Measurements from ENCODE around the gene UNC5A.
"Not testable (repeated sequence)": the region's sequence is repeated elsewhere in the genome, so short reads cannot be mapped to it uniquely, and the experiment has no call there.

Gene UNC5A

GRCh38 chr5:176870110-176870591, 59.8 kb downstream of the UNC5A start:
- peak; percentile 69 for TF ChIP-seq CTCF (IDR thresholded peaks at IDR 0.05; ENCODE audit: low read depth, low read length, missing control alignments)
- DNase-seq, result peak; percentile 43
- in situ Hi-C loops (cut with HindIII; ENCODE audit: low pct_ligation_motif_present, low sequenced_read_pairs), result no loop called here
- peaks cover 33% of the 10 kb centered on the region for H3K27me3 ChIP-seq (replicated peaks)
- H3K4me3 ChIP-seq (ENCODE audit: low read depth, low read length), result no peak overlapping the region
- H3K27ac ChIP-seq, result no peak overlapping the region
- H3K36me3 ChIP-seq (replicated peaks), result no peaks in the 10 kb centered on the region

- H3K27ac ChIP-seq; H3K36me3 ChIP-seq (replicated peaks); H3K4me3 ChIP-seq (ENCODE audit: low read depth, low read length); in situ Hi-C loops (cut with HindIII; ENCODE audit: low pct_ligation_motif_present, low sequenced_read_pairs); DNase-seq: not testable (repeated sequence)
- peaks cover 32% of the 10 kb centered on the region for H3K27me3 ChIP-seq (replicated peaks)
These were observed 60.3 kb downstream of the UNC5A start for GRCh38 chr5:176870644-176871043.

- in situ Hi-C loops (cut with HindIII; ENCODE audit: low pct_ligation_motif_present, low sequenced_read_pairs), result not testable (repeated sequence)
- peaks cover 33% of the 10 kb centered on the region for H3K27me3 ChIP-seq (replicated peaks)
These were observed 62.2 kb downstream of the UNC5A start for GRCh38 chr5:176872586-176872985.

GRCh38 chr5:176873011-176873410, 62.7 kb downstream of the UNC5A start:
- peaks cover 36% of the 10 kb centered on the region for H3K27me3 ChIP-seq (replicated peaks)
- H3K4me3 ChIP-seq (ENCODE audit: low read depth, low read length); DNase-seq; in situ Hi-C loops (cut with HindIII; ENCODE audit: low pct_ligation_motif_present, low sequenced_read_pairs); H3K36me3 ChIP-seq (replicated peaks); H3K27ac ChIP-seq: not testable (repeated sequence)

More at GRCh38 chr5:176872586-176872985, 62.2 kb downstream of the UNC5A start:
- not testable (repeated sequence) for H3K27ac ChIP-seq; H3K4me3 ChIP-seq (ENCODE audit: low read depth, low read length); H3K36me3 ChIP-seq (replicated peaks); DNase-seq

- TF ChIP-seq CTCF (IDR thresholded peaks at IDR 0.05; ENCODE audit: low read depth, low read length, missing control alignments), result no peak
These were observed 63.3 kb downstream of the UNC5A start for GRCh38 chr5:176873541-176874172.

GRCh38 chr5:176874198-176874780, 63.9 kb downstream of the UNC5A start:
- Histone ChIP-seq H3K27ac (no peak overlapping the region), H3K27me3 (replicated peaks) (peaks cover 37% of the 10 kb centered on the region), H3K4me3 (ENCODE audit: low read depth, low read length) (no peak overlapping the region), H3K36me3 (replicated peaks) (no peaks in the 10 kb centered on the region)
- in situ Hi-C loops (cut with HindIII; ENCODE audit: low pct_ligation_motif_present, low sequenced_read_pairs), result no loop called here
- no peak for DNase-seq
- no peak for TF ChIP-seq CTCF (IDR thresholded peaks at IDR 0.05; ENCODE audit: low read depth, low read length, missing control alignments)

More at GRCh38 chr5:176873541-176874172, 63.3 kb downstream of the UNC5A start:
- no peaks in the 10 kb centered on the region for H3K36me3 ChIP-seq (replicated peaks)
- peaks cover 37% of the 10 kb centered on the region for H3K27me3 ChIP-seq (replicated peaks)
- H3K27ac ChIP-seq, result no peak overlapping the region
- in situ Hi-C loops (cut with HindIII; ENCODE audit: low pct_ligation_motif_present, low sequenced_read_pairs), result no loop called here
- H3K4me3 ChIP-seq (ENCODE audit: low read depth, low read length), result no peak overlapping the region
- DNase-seq, result no peak

- Histone ChIP-seq H3K27me3 (replicated peaks) (peaks cover 37% of the 10 kb centered on the region), H3K27ac (no peak overlapping the region), H3K4me3 (ENCODE audit: low read depth, low read length) (no peak overlapping the region), H3K36me3 (replicated peaks) (no peaks in the 10 kb centered on the region)
- DNase-seq, result no peak
- TF ChIP-seq CTCF (IDR thresholded peaks at IDR 0.05; ENCODE audit: low read depth, low read length, missing control alignments), result no peak
- in situ Hi-C loops (cut with HindIII; ENCODE audit: low pct_ligation_motif_present, low sequenced_read_pairs), result no loop called here
These were observed 64.7 kb downstream of the UNC5A start for GRCh38 chr5:176875014-176875550.
